Astrocyte of the spinal cord (primary cell): ENCODE results near the gene FAM171A1.

Source experiments
- DNase-seq: peaks from one replicate; pipeline ENCODE4 v3.0.0; 2011; ENCODE audit warnings: low read depth, low spot score
- H3K4me3 ChIP-seq: 2 replicates; pipeline ENCODE4 v1.5.1; 2011; ENCODE audit warnings: low read depth, mild to moderate bottlenecking, low read length, moderate library complexity
- in situ Hi-C: cut with HindIII; loops from 2 replicates; pipeline ENCODE4 v1.10.0; 2017; ENCODE audit warnings: low sequenced_read_pairs
- TF ChIP-seq, protein P1 (sequence below): IDR thresholded peaks from 2 replicates; pipeline ENCODE4 v1.5.1; 2012; ENCODE audit warnings: low read depth, mild to moderate bottlenecking, low read length, inconsistent platforms

The FAM171A1 gene

DNA sequence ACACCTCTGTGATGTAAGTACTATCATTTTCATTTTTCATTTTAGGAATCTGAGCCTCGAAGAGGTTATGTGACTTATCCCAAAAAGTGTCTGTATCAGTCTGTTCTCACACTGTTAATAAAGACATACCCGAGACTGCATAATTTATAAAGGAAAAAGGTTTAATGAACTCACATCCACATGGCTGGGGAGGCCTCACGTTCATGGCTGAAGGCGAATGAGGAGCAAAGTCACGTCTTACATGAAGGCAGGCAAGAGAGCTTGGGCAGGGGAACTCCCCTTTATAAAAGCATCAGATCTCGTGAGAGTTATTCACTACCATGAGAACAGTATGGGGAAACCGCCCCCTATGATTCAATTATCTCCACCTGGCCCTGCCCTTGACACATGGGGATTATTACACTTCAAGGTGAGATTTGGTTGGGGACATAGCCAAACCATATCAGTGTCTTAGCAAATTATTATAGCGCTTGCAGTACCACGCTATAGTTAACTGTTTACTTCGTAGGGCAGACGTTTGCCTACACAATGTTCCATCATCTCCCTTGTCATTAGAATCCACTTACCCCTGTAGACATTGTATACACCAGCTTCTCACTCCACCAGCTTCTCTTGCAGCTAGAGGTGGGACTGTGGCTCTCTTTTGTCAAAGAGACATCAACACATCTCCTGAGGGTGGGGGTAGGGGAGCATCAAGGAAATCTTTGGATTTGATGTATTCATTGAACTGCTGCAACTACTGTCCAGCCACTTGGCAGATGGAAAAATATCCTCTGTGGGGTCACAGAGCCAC is 187.2 kb downstream of the FAM171A1 start:
- DNase-seq: no peak
- TF ChIP-seq, protein P1, sequence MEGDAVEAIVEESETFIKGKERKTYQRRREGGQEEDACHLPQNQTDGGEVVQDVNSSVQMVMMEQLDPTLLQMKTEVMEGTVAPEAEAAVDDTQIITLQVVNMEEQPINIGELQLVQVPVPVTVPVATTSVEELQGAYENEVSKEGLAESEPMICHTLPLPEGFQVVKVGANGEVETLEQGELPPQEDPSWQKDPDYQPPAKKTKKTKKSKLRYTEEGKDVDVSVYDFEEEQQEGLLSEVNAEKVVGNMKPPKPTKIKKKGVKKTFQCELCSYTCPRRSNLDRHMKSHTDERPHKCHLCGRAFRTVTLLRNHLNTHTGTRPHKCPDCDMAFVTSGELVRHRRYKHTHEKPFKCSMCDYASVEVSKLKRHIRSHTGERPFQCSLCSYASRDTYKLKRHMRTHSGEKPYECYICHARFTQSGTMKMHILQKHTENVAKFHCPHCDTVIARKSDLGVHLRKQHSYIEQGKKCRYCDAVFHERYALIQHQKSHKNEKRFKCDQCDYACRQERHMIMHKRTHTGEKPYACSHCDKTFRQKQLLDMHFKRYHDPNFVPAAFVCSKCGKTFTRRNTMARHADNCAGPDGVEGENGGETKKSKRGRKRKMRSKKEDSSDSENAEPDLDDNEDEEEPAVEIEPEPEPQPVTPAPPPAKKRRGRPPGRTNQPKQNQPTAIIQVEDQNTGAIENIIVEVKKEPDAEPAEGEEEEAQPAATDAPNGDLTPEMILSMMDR: no peak
- H3K4me3 ChIP-seq: no peak overlapping the region
- in situ Hi-C loops: no loop called here

DNA sequence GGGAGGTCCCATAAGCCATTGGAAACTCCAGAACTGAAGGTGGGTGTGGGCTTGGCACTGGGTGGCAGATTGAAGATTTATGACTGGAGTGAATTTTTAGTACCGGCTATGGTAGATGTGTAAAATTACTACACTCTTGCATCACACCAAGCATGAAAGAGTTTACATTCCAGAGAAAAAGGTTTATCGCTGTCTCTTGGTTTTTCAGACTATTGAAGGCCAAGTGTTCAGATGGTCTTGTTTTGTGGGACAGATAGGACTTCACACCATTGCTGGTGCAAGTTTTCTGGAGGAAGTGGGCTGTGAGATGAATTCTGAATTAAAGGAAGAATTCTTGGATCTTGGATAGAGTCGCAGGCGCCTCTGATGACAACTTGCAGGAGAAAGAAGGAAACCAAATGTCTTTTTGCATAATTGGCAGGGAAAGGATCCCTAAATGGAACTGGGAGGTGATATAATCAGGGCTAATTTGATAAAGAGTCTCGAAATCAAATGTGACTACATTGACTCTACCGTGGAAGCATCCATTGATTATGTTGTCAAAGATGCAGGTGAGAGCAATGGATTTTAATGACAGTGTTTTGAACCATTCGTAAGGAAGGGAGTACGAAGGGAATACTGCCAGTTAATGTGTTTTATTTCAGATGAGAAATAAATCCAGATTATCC is 188.4 kb downstream of the FAM171A1 start:
- in situ Hi-C loops: no loop called here
- DNase-seq: no peak
- TF ChIP-seq, protein P1: no peak

DNA sequence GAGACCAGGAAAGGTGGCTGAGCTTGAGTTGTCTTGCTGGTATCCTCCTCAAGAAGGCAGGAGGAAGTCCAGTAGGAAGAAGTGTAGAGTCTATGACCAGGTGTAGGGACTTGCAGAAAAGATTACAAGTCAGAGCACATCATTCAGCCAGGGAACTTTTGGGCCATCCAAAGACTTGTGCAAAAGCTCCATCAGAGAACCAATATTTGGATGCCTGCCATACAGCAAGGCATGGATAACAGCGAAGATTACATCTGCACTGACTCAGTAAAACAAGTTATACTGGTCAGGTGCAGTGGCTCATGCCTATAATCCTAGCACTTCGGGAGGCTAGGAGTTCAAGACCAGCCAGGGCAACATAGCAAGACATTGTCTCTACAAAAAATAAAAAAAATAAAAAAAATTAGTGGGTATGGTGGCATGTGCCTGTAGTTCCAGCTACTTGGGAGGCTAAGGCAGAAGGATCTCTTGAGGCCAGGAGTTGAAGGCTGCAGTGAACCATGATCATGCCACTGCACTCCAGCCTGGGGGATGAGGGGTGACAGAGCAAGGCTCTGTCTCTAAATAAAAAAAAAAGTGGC is 189.4 kb downstream of the FAM171A1 start:
- DNase-seq: no peak
- TF ChIP-seq, protein P1: no peak
- in situ Hi-C loops: no loop called here
- H3K4me3 ChIP-seq: no peak overlapping the region

More for the DNA sequence above, 188.4 kb downstream of the FAM171A1 start:
- no peak overlapping the region for H3K4me3 ChIP-seq

DNA sequence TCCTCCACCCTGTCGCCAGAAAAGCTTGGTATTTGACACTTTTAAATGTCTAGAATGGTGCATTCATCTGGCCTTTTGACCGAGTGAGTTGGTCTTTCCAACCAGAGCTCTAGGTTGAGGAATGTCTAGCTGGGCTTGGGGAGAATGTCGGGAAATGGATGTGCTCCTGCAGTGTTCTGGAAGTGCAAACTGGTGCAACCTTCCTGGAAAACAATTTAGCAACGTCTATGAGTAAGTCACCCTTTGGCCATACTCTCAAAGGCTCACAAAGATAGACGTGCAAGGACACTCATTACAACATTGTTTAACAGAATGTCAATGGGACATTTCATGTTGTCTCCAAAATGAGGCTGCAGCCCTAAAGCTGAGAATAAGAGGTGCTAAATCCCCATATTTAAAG is 190.4 kb downstream of the FAM171A1 start:
- TF ChIP-seq, protein P1: no peak
- no peak for DNase-seq

DNA sequence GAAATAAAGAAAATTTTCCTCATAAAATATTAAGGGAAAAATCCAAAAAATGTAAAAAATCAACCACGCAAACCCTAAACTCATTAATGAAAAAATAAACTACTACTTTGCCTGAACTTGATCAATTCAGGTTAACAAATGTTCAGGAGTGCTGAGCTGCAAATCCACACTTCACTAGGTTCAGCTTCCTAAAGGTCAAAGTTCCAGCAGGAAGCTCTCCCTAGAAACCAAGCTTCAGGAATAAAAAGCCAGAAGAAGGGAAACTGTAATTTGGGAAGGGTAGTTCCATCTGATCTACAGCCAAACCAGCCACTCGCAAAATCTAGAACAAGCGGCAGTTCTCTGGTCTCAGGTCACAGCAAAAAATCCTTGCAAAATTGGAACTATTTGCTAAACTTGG is 194.8 kb downstream of the FAM171A1 start:
- TF ChIP-seq, protein P1: no peak
- in situ Hi-C loops: no loop called here
- DNase-seq: no peak
- H3K4me3 ChIP-seq: no peak overlapping the region

More for the DNA sequence above, 190.4 kb downstream of the FAM171A1 start:
- H3K4me3 ChIP-seq: no peak overlapping the region
- in situ Hi-C loops: no loop called here

DNA sequence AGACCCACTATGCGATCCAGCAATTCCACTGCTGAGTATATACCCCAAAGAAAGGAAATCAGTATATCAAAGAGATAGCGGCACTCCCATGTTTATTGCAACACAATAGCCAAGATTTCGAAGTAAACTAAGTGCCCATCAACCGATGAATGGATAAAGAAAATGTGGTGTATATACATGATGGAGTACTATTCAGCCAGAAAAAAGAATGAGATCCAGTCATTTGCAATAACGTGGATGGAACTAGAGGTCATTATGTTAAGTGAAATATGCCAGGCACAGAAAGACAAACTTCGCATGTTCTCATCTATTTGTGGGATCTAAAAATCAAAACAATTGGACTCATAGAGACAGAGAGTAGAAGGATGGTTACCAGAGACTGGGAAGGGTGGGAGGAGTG is 195.5 kb downstream of the FAM171A1 start:
- in situ Hi-C loops: no loop called here
- TF ChIP-seq, protein P1: no peak
- no peak overlapping the region for H3K4me3 ChIP-seq
- no peak for DNase-seq
